Prostate gland (tissue), 2 donors: ENCODE data around the gene RAPGEF2. TPM values are rescaled to one million over a fixed set of nuclear protein-coding genes. Genes with fewer than 3 reads are reported as not detected.
"Not testable (repeated sequence)": the region's sequence is repeated elsewhere in the genome, so short reads cannot be mapped to it uniquely, and the experiment has no call there.

Experiments
- DNase-seq: peaks from one replicate; pipeline ENCODE4 v3.0.0-alpha.2; 2019; ENCODE audit warnings: low spot score
- H3K27ac ChIP-seq, 2 donors: fragments of 200-600 bp; sonication (generic); 2 replicates each; pipeline ENCODE4 v1.5.1; 2017 to 2019
- H3K27me3 ChIP-seq: fragments of 200-600 bp; sonication (generic); replicated peaks from 2 replicates; pipeline ENCODE4 v1.5.1; 2019; ENCODE audit not compliant: insufficient read depth
- H3K36me3 ChIP-seq, 2 donors: fragments of 200-600 bp; sonication (generic); 1 replicate in 1 of 2; 2 replicates in 1 of 2; pipeline versions ENCODE4 v1.5.1 to v1.8.1; 2017 to 2019
- H3K4me1 ChIP-seq: fragments of 200-600 bp; sonication (generic); replicated peaks from 2 replicates; pipeline ENCODE4 v1.5.1; 2019
- H3K4me3 ChIP-seq, 2 donors: fragments of 200-600 bp; sonication (generic); 2 replicates each; pipeline ENCODE4 v1.5.1; 2017 to 2019
- H3K9me3 ChIP-seq: fragments of 200-600 bp; sonication (generic); 2 replicates; pipeline ENCODE4 v1.5.1; 2017
- POLR2A ChIP-seq: fragments of 450-650 bp; IDR thresholded peaks from one replicate; pipeline ENCODE4 v1.6.1; 2016; ENCODE audit warnings: antibody characterized with exemption, mild to moderate bottlenecking
- POLR2AphosphoS5 ChIP-seq: sonication (generic); formaldehyde crosslinking; IDR thresholded peaks from one replicate; pipeline ENCODE4 v1.6.1; 2017; ENCODE audit warnings: antibody characterized with exemption
- WGBS: methylation state at CpG from one replicate; pipeline ENCODE4 v1.1.5; 2018; 5-methylcytosine and 5-hydroxymethylcytosine counted together
- intact Hi-C: fragments of 100-400 bp; cut with DNase I; formaldehyde crosslinking; loops from one replicate; pipeline ENCODE4 v1.14.2; 2022
- total RNA-seq, 2 donors: library from RNA; depleted of rRNA; stranded (reverse); fragments of >200 nt; gene quantifications; one replicate each; pipeline ENCODE4 v1.1.0, GENCODE V29; 2016
- TF ChIP-seq, protein P1 (sequence below), 4 experiments: fragments of 200-600 bp in 2 of 4; fragments of 450-650 bp in 2 of 4; sonication (generic) in 2 of 4; IDR thresholded peaks; 1 replicate in 3 of 4; 2 replicates in 1 of 4; pipeline ENCODE4 v1.5.1; 2016 to 2019; ENCODE audit warnings: antibody characterized with exemption in 4 of 4, mild to moderate bottlenecking in 2 of 4, moderate library complexity in 2 of 4

Gene RAPGEF2
- total RNA-seq, 2 donors from 2014 or later = 29.2 to 29.5 TPM

DNA sequence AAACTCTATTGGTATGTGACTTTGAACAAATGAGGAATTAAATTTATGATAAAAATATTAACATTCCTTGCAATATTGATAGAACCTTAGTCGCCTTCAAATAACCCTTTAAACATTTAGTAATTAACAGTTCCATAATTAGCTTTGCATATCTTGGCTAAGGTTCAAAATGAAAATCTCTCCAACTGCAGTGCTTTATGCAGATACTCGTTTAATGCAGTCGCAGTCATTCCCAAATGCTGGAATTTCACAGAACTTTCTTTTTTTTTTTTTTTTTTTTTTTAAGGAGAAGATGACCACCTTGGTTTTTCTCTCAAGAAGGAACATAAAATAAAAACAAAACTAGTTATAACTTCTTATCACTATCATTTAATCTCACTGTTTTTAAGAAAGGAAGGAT is 5.2 kb downstream of the RAPGEF2 start:
- TF ChIP-seq POLR2A = no peak
- TF ChIP-seq, protein P1, sequence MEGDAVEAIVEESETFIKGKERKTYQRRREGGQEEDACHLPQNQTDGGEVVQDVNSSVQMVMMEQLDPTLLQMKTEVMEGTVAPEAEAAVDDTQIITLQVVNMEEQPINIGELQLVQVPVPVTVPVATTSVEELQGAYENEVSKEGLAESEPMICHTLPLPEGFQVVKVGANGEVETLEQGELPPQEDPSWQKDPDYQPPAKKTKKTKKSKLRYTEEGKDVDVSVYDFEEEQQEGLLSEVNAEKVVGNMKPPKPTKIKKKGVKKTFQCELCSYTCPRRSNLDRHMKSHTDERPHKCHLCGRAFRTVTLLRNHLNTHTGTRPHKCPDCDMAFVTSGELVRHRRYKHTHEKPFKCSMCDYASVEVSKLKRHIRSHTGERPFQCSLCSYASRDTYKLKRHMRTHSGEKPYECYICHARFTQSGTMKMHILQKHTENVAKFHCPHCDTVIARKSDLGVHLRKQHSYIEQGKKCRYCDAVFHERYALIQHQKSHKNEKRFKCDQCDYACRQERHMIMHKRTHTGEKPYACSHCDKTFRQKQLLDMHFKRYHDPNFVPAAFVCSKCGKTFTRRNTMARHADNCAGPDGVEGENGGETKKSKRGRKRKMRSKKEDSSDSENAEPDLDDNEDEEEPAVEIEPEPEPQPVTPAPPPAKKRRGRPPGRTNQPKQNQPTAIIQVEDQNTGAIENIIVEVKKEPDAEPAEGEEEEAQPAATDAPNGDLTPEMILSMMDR (IDR thresholded peaks at IDR 0.05) = no peak
- TF ChIP-seq POLR2AphosphoS5 = no peak
- Histone ChIP-seq H3K27me3 (no peaks in the 10 kb centered on the region), H3K4me1 (no peaks in the 10 kb centered on the region), H3K9me3 (no peaks in the 10 kb centered on the region), H3K36me3 (no peaks in the 10 kb centered on the region), H3K27ac (no peak overlapping the region), H3K4me3 (no peak overlapping the region)
- DNase-seq = no peak
- intact Hi-C loops = loop anchor here (10.0 kb wide), 1 partner anchor 67 kb away; no protein-coding TSS in a partner anchor
- 80% methylated on average over 3 of the region's 3 CpGs for WGBS

DNA sequence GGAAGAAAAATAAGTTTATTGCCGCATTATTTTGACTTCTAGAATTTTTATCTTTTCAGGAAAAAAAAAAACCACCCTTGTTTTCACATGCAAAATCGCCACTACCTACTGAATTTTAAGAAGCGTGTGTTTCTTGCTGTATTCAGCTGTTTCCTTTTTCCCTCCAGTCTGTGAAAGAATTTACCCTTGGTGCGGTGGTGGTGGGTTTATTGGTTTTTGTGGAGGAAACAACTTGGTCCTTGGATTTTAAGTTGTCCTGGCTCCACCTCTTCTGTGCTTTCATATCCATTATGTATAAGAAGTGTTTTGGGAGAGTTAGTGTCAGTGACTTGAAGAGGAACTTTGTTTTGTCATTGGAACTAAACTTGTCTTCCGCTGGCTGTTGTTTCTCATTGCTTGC is 8.1 kb downstream of the RAPGEF2 start:
- H3K27ac ChIP-seq = no peak overlapping the region
- DNase-seq = no peak
- no peaks in the 10 kb centered on the region for H3K27me3 ChIP-seq
- H3K36me3 ChIP-seq = no peaks in the 10 kb centered on the region
- no peak overlapping the region for H3K4me3 ChIP-seq
- intact Hi-C loops = no loop called here
- 94% methylated on average over 5 of the region's 5 CpGs for WGBS
- no peaks in the 10 kb centered on the region for H3K4me1 ChIP-seq
- TF ChIP-seq, protein P1 (IDR thresholded peaks at IDR 0.05) = no peak
- TF ChIP-seq POLR2A (no peak), POLR2AphosphoS5 (no peak)
- H3K9me3 ChIP-seq = no peaks in the 10 kb centered on the region

DNA sequence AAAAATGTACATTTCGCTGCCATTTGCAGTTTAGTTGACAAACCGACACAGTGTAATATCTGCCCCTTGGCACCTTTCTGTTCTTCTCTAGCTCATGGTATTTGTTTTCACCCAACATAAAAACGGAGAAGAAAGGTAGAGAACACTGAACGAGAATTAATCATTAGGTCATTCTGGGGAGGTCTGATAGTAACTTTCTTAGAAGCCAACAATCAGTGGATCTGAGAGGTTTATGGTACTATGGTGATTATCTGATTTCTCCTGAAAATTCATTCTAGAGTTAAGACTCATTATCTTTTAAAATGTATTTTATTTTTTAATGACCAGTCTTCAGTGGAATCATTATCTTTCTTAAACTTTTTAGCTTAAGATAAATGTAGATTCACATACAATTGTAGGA is 8.5 kb downstream of the RAPGEF2 start:
- Histone ChIP-seq H3K4me3 (no peak overlapping the region), H3K36me3 (no peaks in the 10 kb centered on the region), H3K4me1 (no peaks in the 10 kb centered on the region), H3K9me3 (no peaks in the 10 kb centered on the region), H3K27me3 (no peaks in the 10 kb centered on the region), H3K27ac (no peak overlapping the region)
- no peak for TF ChIP-seq POLR2AphosphoS5
- TF ChIP-seq, protein P1 (IDR thresholded peaks at IDR 0.05) = no peak
- no peak for TF ChIP-seq POLR2A
- DNase-seq = no peak
- WGBS = 62% methylated on average over 4 of the region's 4 CpGs
- intact Hi-C loops = no loop called here

DNA sequence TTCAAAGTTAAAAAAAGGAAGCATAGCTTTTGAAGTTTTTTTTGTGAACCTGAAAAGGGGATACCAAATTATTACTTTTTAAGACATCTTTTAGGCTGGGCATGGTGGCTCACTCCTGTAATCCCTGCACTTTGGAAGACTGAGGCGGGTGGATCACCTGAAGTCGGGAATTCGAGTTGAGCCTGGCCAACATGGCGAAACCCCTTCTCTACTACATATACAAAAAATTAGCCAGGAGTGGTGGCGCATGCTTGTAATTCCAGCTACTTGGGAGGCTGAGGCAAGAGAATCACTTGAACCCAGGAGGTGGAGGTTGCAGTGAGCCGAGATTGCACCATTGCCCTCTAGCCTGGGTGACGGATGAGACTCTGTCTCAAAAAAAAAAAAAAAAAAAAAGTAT is 10.5 kb downstream of the RAPGEF2 start:
- H3K4me1 ChIP-seq, H3K36me3 ChIP-seq, intact Hi-C loops, DNase-seq, H3K4me3 ChIP-seq, H3K27me3 ChIP-seq, H3K27ac ChIP-seq, H3K9me3 ChIP-seq: not testable (repeated sequence)
- 100% methylated on average over 7 of the region's 7 CpGs for WGBS

DNA sequence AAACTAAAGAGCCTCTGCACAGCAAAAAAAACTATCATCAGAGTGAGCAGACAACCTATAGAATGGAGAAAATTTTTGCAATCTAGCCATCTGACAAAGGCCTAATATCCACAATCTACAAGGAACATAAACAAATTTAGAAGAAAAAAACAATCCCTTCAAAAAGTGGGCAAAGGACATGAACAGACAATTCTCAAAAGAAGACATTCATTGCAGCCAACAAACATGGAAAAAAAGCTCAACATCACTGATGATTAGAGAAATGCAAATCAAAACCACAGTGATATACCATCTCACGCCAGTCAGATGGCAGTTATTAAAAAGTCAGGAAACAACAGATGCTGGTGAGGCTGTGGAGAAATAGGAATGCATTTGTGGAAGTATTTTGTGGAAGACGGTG is 13.2 kb downstream of the RAPGEF2 start:
- intact Hi-C loops, H3K4me1 ChIP-seq, H3K9me3 ChIP-seq, H3K36me3 ChIP-seq, DNase-seq, H3K4me3 ChIP-seq, H3K27me3 ChIP-seq, H3K27ac ChIP-seq: not testable (repeated sequence)
- 95% methylated on average over 2 of the region's 2 CpGs for WGBS

DNA sequence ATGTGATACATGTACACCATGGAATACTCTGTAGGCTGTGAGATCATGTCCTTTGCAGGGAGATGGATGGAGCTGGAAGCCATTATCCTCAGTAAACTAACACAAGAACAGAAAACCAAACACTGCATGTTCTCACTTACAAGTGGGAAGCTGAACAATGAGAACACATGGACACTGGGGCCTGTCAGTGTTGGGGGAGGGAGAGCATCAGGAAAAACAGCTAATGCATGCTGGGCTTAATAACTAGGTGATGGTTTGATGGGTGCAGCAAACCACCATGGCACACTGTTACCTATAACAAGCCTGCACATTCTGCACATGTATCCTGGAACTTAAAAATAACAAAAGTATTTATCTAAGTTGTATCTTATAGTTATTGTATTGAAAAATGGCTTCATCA is 13.8 kb downstream of the RAPGEF2 start:
- intact Hi-C loops, H3K4me3 ChIP-seq, H3K4me1 ChIP-seq, H3K27me3 ChIP-seq, DNase-seq, H3K27ac ChIP-seq, H3K9me3 ChIP-seq, H3K36me3 ChIP-seq: not testable (repeated sequence)

DNA sequence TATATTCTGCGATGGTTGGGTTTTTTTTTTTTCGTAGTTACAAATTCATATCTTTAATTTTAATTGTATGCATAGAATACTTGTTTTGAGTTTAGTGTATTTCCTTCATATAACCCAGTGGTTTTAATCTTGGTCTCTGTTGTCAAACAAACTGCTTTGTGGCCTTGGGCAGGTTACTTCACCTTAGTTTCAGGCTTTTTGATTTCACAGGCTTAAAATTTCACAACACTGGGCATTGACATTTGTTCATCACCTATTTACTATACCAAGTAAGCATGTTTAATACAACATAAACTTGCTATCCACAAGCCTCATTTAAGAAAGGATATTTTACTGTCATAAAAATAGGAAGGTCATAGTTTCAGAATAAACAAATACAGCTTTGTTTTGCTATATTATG is 14.7 kb downstream of the RAPGEF2 start:
- Histone ChIP-seq H3K27me3 (no peaks in the 10 kb centered on the region), H3K27ac (no peak overlapping the region), H3K9me3 (no peaks in the 10 kb centered on the region), H3K4me1 (no peaks in the 10 kb centered on the region), H3K36me3 (no peaks in the 10 kb centered on the region), H3K4me3 (no peak overlapping the region)
- WGBS = 90% methylated on average over 2 of the region's 2 CpGs
- intact Hi-C loops = no loop called here
- no peak for DNase-seq
- TF ChIP-seq POLR2A (no peak), POLR2AphosphoS5 (no peak)
- TF ChIP-seq, protein P1 (IDR thresholded peaks at IDR 0.05) = no peak
